ENCODE data around the gene ZNF827.

Gene ZNF827

DNA sequence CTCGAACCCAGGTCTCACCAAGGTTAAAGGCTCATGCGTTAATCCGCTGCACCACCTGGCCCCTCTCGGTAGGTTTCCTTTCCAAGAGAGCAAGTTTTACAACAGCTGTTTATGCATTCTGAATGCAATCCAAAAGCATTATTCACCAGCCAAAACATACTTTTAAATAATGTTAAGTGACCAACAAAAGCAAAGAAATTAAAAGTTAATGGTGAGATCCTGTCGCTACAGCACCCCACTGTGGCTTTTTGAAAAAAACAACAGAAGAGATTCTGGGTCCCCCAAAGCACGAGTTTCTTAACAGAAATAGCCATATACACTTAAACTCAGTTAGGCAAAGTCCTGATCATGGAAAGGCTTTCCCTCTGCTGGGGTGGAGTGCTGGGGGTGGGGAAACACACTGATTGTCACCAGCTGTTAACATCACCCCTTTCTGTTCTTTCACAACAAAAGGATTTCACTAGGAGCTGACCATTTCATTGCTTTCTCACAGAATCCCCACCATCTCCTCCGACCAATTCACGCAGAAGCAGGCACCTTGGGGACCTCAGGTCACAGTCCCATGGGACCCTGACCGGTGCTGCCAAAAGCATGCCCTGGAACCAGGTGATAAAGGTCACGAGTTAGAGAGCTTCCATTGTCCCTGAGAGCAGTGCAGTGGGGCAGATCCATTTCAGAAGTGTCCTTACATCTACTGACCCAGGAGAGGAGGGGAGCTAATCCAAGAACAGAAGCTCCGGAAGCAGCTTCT is 51.2 kb downstream of the ZNF827 start:
- H4K20me1 ChIP-seq, result no peaks in the 10 kb centered on the region
- H3K27me3 ChIP-seq, result no peaks in the 10 kb centered on the region
- no peak for TF ChIP-seq Cebpa-rat (IDR thresholded peaks at IDR 0.05)
- no peak overlapping the region for H3K4me3 ChIP-seq
- H3K9me3 ChIP-seq (replicated peaks in 1 of 11), result no peaks in the 10 kb centered on the region
- no peak overlapping the region for H3K9ac ChIP-seq
- 0 out of 22 replicates have a peak overlapping the region, but pooled peaks of 1 of the 11 experiments have one; percentile 7 for H3K4me2 ChIP-seq
- H3K36me3 ChIP-seq, result peaks cover 25 to 67% (median 44%) of the 10 kb centered on the region in 11 experiments; a peak in 21 of 22 replicates
- peaks cover 6 to 52% (median 32%) of the 10 kb centered on the region in 10 experiments; a peak in 17 of 20 replicates for H3K4me1 ChIP-seq
- no peak overlapping the region for H3K27ac ChIP-seq

DNA sequence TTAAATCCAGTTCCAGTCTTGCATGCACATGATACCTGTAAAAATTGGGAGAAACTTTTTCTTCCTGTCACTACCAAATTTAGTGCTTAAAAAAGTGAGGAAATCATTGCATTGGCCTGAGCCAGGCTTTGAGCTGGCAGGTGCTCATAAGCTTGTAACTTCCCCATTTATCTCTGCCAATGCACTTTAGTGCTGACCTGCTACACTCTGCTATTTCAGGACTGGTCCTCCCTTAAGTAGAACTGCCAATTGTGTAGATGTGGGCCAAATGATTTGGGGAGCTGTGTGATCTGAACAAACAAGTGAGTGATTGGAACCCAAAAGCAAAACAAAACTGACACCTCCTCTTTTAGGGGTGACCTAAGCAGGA is 51.8 kb downstream of the ZNF827 start:
- H3K4me2 ChIP-seq, result 0 out of 22 replicates have a peak overlapping the region, but pooled peaks of 1 of the 11 experiments have one; percentile 7
- H3K4me3 ChIP-seq, result no peak overlapping the region
- H4K20me1 ChIP-seq, result no peaks in the 10 kb centered on the region; a peak in 2 of 22 replicates
- no peak overlapping the region for H3K27ac ChIP-seq
- peaks cover 6 to 56% (median 36%) of the 10 kb centered on the region in 10 experiments; a peak in 17 of 20 replicates for H3K4me1 ChIP-seq
- H3K36me3 ChIP-seq, result peaks cover 22 to 62% (median 40%) of the 10 kb centered on the region in 11 experiments; a peak in 21 of 22 replicates
- H3K9me3 ChIP-seq (replicated peaks in 1 of 11), result no peaks in the 10 kb centered on the region
- H3K9ac ChIP-seq, result no peak overlapping the region
- TF ChIP-seq Cebpa-rat (IDR thresholded peaks at IDR 0.05), result no peak
- H3K27me3 ChIP-seq, result no peaks in the 10 kb centered on the region

DNA sequence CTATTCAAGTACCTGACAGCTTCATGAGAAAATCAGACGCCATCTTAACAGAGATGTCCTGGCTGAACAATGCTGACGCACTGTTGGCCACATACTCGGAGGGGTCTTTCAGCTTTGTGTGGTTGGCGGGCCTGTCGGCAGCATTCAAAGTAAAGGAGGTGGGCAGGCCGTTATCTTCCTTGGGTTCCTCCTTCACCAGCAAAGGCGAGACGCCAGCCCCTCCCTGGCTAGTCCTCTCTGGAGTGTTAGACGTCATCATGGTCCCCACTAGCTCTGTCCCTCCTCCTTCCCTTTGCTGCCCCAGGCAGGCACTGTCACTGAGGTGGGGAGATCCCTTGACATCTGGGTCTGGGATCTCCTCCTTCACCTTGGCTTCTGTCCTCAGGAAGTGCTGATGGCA is 53.0 kb downstream of the ZNF827 start:
- Histone ChIP-seq H3K4me3 (no peak overlapping the region), H3K27me3 (no peaks in the 10 kb centered on the region), H3K27ac (no peak overlapping the region), H3K4me1 (peaks cover 5 to 52% (median 31%) of the 10 kb centered on the region in 10 experiments; a peak in 17 of 20 replicates), H3K4me2 (peak overlapping the region in 1 of 11 experiments; percentile 10; a peak in 1 of 22 replicates), H4K20me1 (no peaks in the 10 kb centered on the region; a peak in 2 of 22 replicates), H3K9ac (no peak overlapping the region), H3K9me3 (replicated peaks in 1 of 11) (no peaks in the 10 kb centered on the region), H3K36me3 (peaks cover 21 to 62% (median 42%) of the 10 kb centered on the region in 11 experiments; a peak in 21 of 22 replicates)
- TF ChIP-seq Cebpa-rat (IDR thresholded peaks at IDR 0.05), result no peak

DNA sequence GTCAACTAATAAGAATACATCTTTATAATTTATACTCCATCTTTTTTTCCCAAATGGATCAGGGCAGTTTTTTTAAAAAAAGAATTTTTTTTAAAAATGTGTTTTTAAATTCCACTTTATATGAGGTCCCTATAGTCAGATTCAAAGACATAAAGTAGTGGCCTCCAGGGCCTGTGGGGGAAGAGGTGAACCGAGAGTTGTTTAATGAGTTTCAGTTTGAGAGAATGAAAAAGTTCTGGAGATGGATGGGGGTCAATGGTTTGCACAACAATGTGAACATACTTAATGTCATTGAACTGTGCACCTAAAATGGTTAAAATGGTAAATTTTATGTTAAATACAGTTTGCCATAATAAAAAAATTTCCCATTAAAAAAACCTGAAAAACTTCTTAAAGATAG is 53.8 kb downstream of the ZNF827 start:
- peaks cover 0 to 43% (median 22%) of the 10 kb centered on the region in 10 experiments; a peak in 17 of 20 replicates for H3K4me1 ChIP-seq
- TF ChIP-seq Cebpa-rat (IDR thresholded peaks at IDR 0.05), result no peak
- peaks cover 21 to 71% (median 45%) of the 10 kb centered on the region in 11 experiments; a peak in 21 of 22 replicates for H3K36me3 ChIP-seq
- H3K27ac ChIP-seq, result no peak overlapping the region
- H3K9me3 ChIP-seq (replicated peaks in 1 of 11), result no peaks in the 10 kb centered on the region
- no peak overlapping the region for H3K4me3 ChIP-seq
- H3K4me2 ChIP-seq, result no peak overlapping the region
- H3K9ac ChIP-seq, result no peak overlapping the region
- no peaks in the 10 kb centered on the region for H3K27me3 ChIP-seq
- no peaks in the 10 kb centered on the region; a peak in 2 of 22 replicates for H4K20me1 ChIP-seq

DNA sequence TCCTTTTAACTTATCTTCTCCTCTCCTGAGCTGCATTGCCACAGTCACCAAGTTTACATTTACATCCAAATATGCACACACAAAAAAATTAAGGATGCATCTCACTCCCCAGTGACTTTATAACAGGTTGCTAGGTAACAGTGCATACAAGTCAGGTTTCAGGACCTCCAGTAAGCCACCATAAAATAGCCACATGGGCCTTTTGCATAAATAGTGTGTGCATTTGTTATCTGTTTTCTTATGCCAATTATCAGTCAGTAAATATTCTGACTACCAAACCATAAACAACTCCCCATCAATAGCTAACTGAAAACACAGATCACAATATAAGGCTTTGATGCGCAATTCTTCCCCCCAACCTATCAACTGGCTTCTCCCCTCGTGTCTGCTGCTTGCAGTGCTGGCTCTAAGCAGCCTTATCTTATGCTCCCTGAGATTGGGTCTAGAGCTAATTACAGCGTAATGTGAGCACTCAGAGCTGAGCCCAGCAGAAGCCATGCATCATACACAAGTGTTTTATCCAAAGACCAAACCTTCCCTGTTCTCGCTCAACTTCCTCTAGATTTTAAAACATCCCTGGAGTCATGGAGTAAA is 55.4 kb downstream of the ZNF827 start:
- Histone ChIP-seq H3K36me3 (peaks cover 21 to 79% (median 48%) of the 10 kb centered on the region in 11 experiments; a peak in 21 of 22 replicates), H3K4me2 (peak overlapping the region in 4 of 11 experiments; percentile 28 to 68 (median 66); a peak in 4 of 22 replicates), H4K20me1 (no peaks in the 10 kb centered on the region; a peak in 2 of 22 replicates)

DNA sequence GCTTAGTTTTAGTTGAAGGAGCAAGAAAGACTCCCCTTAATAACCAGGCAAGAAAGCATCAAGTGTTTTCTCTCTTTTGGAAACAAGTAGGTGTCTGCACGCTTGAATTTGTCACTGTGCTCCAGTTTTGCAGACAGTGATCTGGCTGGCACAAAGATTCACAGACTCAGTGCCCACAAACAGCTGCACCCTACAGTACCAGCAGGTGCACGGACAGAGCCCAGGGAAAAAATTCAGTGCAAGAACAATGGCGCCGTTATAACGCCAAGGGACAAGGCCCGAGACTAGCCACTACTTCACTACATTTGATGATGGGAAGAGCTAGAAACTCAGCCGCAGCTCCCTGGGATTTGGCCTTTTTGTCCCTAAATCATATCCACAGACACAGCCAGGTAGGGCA is 56.0 kb downstream of the ZNF827 start:
- peak overlapping the region in 8 of 11 experiments; percentile 7 to 69 (median 60); a peak in 13 of 22 replicates for H3K4me2 ChIP-seq

More for the DNA sequence above, 55.4 kb downstream of the ZNF827 start:
- no peaks in the 10 kb centered on the region for H3K9me3 ChIP-seq (replicated peaks in 1 of 11)
- H3K9ac ChIP-seq, result no peak overlapping the region
- TF ChIP-seq Cebpa-rat (IDR thresholded peaks at IDR 0.05), result no peak
- H3K4me1 ChIP-seq, result peaks cover 0 to 40% (median 21%) of the 10 kb centered on the region in 10 experiments; a peak in 17 of 20 replicates
- H3K27ac ChIP-seq, result no peak overlapping the region
- H3K4me3 ChIP-seq, result no peak overlapping the region
- no peaks in the 10 kb centered on the region for H3K27me3 ChIP-seq

DNA sequence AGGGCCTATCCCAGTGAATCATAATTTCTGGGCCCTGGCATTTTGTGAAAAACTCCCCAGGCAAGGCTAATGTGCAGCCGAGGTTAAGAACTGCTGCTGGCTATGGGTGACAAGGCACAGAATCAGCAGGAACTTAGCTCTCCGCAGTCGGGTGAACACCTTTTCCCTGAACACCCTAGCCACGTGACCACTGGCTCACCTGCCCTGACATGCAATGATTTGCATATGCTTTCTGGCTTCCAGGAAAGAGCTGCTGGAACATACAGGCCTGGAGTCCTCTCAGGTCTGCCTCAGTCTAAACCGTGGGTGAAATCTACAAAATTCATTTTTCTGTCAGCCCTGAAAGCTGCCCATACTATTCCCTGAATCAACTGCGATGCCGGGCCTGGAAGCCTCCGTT is 56.6 kb downstream of the ZNF827 start:
- Histone ChIP-seq H3K4me1 (peaks cover 0 to 36% (median 21%) of the 10 kb centered on the region in 10 experiments; a peak in 17 of 20 replicates), H3K4me3 (no peak overlapping the region), H3K4me2 (peak overlapping the region in 8 of 11 experiments; percentile 28 to 69 (median 64); a peak in 16 of 22 replicates), H3K27ac (no peak overlapping the region; a peak in 1 of 22 replicates), H3K27me3 (no peaks in the 10 kb centered on the region), H3K9ac (peak overlapping the region in 1 of 11 experiments; percentile 25; a peak in 1 of 22 replicates), H3K36me3 (peaks cover 21 to 83% (median 49%) of the 10 kb centered on the region in 11 experiments; a peak in 21 of 22 replicates), H3K9me3 (replicated peaks in 1 of 11) (no peaks in the 10 kb centered on the region), H4K20me1 (no peaks in the 10 kb centered on the region; a peak in 2 of 22 replicates)
- TF ChIP-seq Cebpa-rat (IDR thresholded peaks at IDR 0.05), result no peak

More for the DNA sequence above, 56.0 kb downstream of the ZNF827 start:
- Histone ChIP-seq H4K20me1 (no peaks in the 10 kb centered on the region; a peak in 2 of 22 replicates), H3K9ac (no peak overlapping the region), H3K36me3 (peaks cover 21 to 79% (median 48%) of the 10 kb centered on the region in 11 experiments; a peak in 21 of 22 replicates), H3K4me3 (no peak overlapping the region), H3K4me1 (peaks cover 0 to 42% (median 21%) of the 10 kb centered on the region in 10 experiments; a peak in 17 of 20 replicates), H3K9me3 (replicated peaks in 1 of 11) (no peaks in the 10 kb centered on the region), H3K27me3 (no peaks in the 10 kb centered on the region), H3K27ac (no peak overlapping the region)
- TF ChIP-seq Cebpa-rat (IDR thresholded peaks at IDR 0.05), result no peak

DNA sequence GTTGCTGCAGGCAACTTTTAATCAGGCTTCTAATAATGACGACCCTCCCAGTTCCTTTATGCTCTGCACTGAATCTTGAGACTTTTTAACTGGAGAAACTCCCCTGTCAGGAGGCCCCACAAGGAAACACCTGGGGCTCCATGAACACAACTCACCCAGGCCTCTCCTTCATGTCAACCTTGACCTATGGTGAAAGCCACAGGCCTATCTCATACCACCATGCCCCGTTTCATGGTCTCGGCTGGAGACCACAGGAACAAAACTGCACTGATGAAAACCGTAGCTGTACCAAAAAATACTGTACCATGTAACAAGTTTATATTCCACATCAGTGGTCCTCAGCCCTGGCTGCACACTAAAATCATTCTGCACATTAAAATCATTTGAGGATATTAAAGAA is 57.0 kb downstream of the ZNF827 start:
- Histone ChIP-seq H3K27ac (no peak overlapping the region; a peak in 1 of 22 replicates), H3K9ac (peak overlapping the region in 1 of 11 experiments; percentile 25; a peak in 1 of 22 replicates)

More for the DNA sequence above, 57.0 kb downstream of the ZNF827 start:
- TF ChIP-seq Cebpa-rat (IDR thresholded peaks at IDR 0.05), result no peak
- H3K27me3 ChIP-seq, result no peaks in the 10 kb centered on the region
- H3K4me2 ChIP-seq, result peak overlapping the region in 8 of 11 experiments; percentile 28 to 69 (median 64); a peak in 16 of 22 replicates
- no peaks in the 10 kb centered on the region for H3K9me3 ChIP-seq (replicated peaks in 1 of 11)
- H3K4me3 ChIP-seq, result no peak overlapping the region
- no peaks in the 10 kb centered on the region; a peak in 2 of 22 replicates for H4K20me1 ChIP-seq
- peaks cover 0 to 32% (median 21%) of the 10 kb centered on the region in 10 experiments; a peak in 17 of 20 replicates for H3K4me1 ChIP-seq
- peaks cover 21 to 86% (median 53%) of the 10 kb centered on the region in 11 experiments; a peak in 21 of 22 replicates for H3K36me3 ChIP-seq
